OCI-LY3 (cell line): Measurements from ENCODE around the gene METTL5.
"Not testable (repeated sequence)": the region's sequence is repeated elsewhere in the genome, so short reads cannot be mapped to it uniquely, and the experiment has no call there.

ENCODE experiments used
- CTCF ChIP-seq: fragments of 200-600, 300-600 bp; sonication (generic); IDR thresholded peaks from 2 replicates; pipeline ENCODE4 v1.5.1; 2014; ENCODE audit warnings: antibody characterized with exemption, low read length, low read depth
- EZH2phosphoT487 ChIP-seq: fragments of 200-600 bp; shearing (Covaris generic); IDR thresholded peaks from 2 replicates; pipeline ENCODE4 v1.6.1; 2018; ENCODE audit warnings: antibody characterized with exemption, mixed run types, low read depth

GRCh38 chr2:169841625-169842024, 16.9 kb upstream of the METTL5 start:
- not testable (repeated sequence) for TF ChIP-seq CTCF, EZH2phosphoT487
